Spleen (tissue), 3 donors: Measurements from ENCODE around the gene PREB.

Experiments used
- POLR2A ChIP-seq, 3 donors: fragments of 450-650 bp; IDR thresholded peaks; one replicate each; pipeline ENCODE4 v1.5.1; 2017; ENCODE audit warnings: antibody characterized with exemption in 3 of 3, mild to moderate bottlenecking in 1 of 3
- POLR2AphosphoS5 ChIP-seq, 3 donors: sonication (generic); formaldehyde crosslinking; IDR thresholded peaks; one replicate each; pipeline ENCODE4 v1.5.1; 2017; ENCODE audit warnings: antibody characterized with exemption in 3 of 3

DNA sequence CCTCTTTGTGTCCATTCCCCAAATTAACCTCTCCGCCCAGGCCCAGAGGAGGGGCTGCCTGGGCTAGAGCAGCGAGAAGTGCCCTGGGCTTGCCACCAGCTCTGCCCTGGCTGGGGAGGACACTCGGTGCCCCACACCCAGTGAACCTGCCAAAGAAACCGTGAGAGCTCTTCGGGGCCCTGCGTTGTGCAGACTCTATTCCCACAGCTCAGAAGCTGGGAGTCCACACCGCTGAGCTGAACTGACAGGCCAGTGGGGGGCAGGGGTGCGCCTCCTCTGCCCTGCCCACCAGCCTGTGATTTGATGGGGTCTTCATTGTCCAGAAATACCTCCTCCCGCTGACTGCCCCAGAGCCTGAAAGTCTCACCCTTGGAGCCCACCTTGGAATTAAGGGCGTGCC, 34.4 kb downstream of the PREB start:
- TF ChIP-seq POLR2A (IDR thresholded peaks at IDR 0.05) (no peak), POLR2AphosphoS5 (IDR thresholded peaks at IDR 0.05) (no peak)
